HG02973 (cell line): Measurements from ENCODE around the gene ADCY2.

Experiments
- ATAC-seq: cut with Tn5 transposase; IDR thresholded peaks from one replicate; pipeline ENCODE4 v1.9.1; 2021; ENCODE audit warnings: moderate library complexity; ENCODE audit not compliant: unreplicated experiment

The ADCY2 gene

GRCh38 chr5:7816535-7816901 lies 420.6 kb downstream of the ADCY2 start:
- no peak for ATAC-seq

GRCh38 chr5:7822449-7822848 lies 426.5 kb downstream of the ADCY2 start:
- no peak for ATAC-seq

GRCh38 chr5:7823594-7823993 lies 427.7 kb downstream of the ADCY2 start:
- ATAC-seq: no peak

GRCh38 chr5:7824995-7825394 lies 429.1 kb downstream of the ADCY2 start:
- ATAC-seq: no peak

- no peak for ATAC-seq
These were observed 429.7 kb downstream of the ADCY2 start for GRCh38 chr5:7825630-7826029.

- no peak for ATAC-seq
These were observed 431.7 kb downstream of the ADCY2 start for GRCh38 chr5:7827610-7828009.

- no peak for ATAC-seq
These were observed 432.3 kb downstream of the ADCY2 start for GRCh38 chr5:7828269-7828668.

- no peak for ATAC-seq
These were observed 439.0 kb downstream of the ADCY2 start for GRCh38 chr5:7834982-7835381.

GRCh38 chr5:7837403-7837802 lies 441.5 kb downstream of the ADCY2 start:
- no peak for ATAC-seq

- no peak for ATAC-seq
These were observed 446.6 kb downstream of the ADCY2 start for GRCh38 chr5:7842531-7842930.

GRCh38 chr5:7844901-7845300 lies 449.0 kb downstream of the ADCY2 start:
- ATAC-seq: no peak

GRCh38 chr5:7845557-7845956 lies 449.6 kb downstream of the ADCY2 start:
- ATAC-seq: no peak

- ATAC-seq: no peak
These were observed 450.4 kb downstream of the ADCY2 start for GRCh38 chr5:7846327-7846726.

- no peak for ATAC-seq
These were observed 452.4 kb downstream of the ADCY2 start for GRCh38 chr5:7848296-7848695.

GRCh38 chr5:7849681-7850394 lies 453.9 kb downstream of the ADCY2 start:
- no peak for ATAC-seq

GRCh38 chr5:7850395-7851239 lies 454.7 kb downstream of the ADCY2 start, which contains the start of gene CFAP90:
Gene CFAP90, minus strand, starts transcription at chr5:7851133. Its CDS starts 112 bp downstream, at chr5:7851021.
- ATAC-seq: no peak

- ATAC-seq: no peak
These were observed 455.3 kb downstream of the ADCY2 start for GRCh38 chr5:7851240-7851592.

GRCh38 chr5:7851617-7852289 lies 455.8 kb downstream of the ADCY2 start:
- ATAC-seq: no peak

GRCh38 chr5:7852542-7852941 lies 456.6 kb downstream of the ADCY2 start:
- no peak for ATAC-seq

- no peak for ATAC-seq
These were observed 457.1 kb downstream of the ADCY2 start for GRCh38 chr5:7852988-7853387.

GRCh38 chr5:7855611-7856010 lies 459.7 kb downstream of the ADCY2 start:
- no peak for ATAC-seq

GRCh38 chr5:7856855-7857254 lies 460.9 kb downstream of the ADCY2 start:
- ATAC-seq: no peak
